Measurements from ENCODE around the gene EFR3B.
"Not testable (repeated sequence)": the region's sequence is repeated elsewhere in the genome, so short reads cannot be mapped to it uniquely, and the experiment has no call there.

Gene EFR3B, protein sequence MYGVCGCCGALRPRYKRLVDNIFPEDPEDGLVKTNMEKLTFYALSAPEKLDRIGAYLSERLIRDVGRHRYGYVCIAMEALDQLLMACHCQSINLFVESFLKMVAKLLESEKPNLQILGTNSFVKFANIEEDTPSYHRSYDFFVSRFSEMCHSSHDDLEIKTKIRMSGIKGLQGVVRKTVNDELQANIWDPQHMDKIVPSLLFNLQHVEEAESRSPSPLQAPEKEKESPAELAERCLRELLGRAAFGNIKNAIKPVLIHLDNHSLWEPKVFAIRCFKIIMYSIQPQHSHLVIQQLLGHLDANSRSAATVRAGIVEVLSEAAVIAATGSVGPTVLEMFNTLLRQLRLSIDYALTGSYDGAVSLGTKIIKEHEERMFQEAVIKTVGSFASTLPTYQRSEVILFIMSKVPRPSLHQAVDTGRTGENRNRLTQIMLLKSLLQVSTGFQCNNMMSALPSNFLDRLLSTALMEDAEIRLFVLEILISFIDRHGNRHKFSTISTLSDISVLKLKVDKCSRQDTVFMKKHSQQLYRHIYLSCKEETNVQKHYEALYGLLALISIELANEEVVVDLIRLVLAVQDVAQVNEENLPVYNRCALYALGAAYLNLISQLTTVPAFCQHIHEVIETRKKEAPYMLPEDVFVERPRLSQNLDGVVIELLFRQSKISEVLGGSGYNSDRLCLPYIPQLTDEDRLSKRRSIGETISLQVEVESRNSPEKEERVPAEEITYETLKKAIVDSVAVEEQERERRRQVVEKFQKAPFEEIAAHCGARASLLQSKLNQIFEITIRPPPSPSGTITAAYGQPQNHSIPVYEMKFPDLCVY

DNA sequence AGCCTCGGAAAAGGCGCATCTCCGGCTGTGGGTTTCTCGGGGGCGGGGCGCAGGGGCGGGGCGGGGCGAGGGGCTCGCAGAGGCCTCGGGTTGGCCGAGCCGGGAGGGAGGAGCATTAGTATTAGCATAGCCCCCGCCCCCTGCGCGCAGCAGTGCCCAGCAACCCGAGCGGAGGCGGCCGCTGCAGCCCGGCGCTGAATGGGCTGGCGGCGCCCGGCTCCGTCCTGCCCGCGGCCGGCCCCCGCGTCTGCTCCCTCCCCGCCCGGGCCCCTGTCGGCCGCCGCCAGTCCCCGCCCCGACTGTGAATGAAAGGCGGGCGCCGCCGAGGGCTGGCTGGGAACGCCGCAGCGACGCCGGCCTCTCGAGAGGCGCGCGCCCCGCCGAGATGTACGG lies at the start of gene EFR3B:
Gene EFR3B (plus strand): TSS at position 149 of the 393 bp plus-strand sequence. CDS start 237 bp downstream, at position 386.
- DNase-seq: peak; percentile 95

DNA sequence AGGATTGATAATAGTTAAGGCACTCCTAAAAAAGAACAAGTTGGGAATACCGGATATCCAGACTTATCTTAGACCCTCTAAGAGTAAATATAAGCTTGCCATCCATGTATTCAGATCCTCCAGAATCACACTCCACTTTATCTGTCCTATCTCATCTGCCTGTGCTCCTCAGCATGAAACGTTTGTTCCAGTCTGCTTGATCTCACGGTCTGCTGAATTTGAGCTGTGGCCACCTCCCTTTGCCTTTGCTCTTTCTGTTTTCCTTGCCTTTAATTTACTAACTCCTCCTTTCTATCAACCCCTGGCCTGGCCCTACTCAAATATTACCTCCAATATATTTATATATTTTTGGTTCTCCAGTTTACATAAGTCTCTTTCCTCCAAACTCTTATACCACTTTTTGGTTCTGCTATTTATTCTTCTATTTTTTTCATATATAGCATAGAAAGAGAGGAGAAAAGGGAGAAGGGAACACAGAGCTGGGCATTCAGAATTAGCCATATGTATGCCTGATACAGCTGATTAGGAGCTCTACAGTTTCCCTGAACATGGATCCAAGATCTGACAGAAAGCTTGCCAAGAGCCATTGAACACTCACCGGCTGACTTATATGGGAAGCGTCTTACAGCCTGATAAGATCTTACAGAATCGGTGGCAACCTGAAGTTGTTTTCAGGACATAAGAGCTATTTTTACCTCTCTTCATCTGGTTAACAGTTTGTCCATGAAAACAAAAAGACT lies 48.3 kb upstream of the EFR3B start:
- no peak for DNase-seq

DNA sequence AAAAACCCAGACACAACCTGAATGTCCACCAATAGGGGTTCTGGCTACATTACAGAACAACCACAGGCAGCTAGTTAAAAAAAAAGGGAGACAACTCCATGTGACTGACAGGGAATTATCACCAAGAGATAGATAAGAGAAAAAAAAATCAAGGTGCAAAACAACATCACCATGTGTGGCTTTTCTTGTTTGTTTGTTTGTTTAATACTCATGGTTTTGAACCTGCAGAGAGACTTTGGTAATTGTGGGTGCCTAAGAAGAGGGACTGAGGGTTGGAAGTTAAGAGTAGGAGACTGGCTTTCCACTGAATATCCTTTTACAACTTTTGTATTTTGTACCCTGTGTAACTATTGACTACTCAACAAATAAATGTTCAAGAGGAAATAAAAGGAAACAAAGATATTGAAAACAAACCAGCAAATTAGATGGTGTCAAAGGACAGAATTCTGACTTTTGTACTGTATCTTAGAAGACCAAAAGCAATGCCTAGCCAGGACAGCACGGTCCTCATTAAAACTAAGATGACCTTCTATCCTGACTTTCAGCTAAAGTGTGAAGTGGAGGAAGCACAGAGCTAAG lies 47.6 kb upstream of the EFR3B start:
- DNase-seq: no peak

DNA sequence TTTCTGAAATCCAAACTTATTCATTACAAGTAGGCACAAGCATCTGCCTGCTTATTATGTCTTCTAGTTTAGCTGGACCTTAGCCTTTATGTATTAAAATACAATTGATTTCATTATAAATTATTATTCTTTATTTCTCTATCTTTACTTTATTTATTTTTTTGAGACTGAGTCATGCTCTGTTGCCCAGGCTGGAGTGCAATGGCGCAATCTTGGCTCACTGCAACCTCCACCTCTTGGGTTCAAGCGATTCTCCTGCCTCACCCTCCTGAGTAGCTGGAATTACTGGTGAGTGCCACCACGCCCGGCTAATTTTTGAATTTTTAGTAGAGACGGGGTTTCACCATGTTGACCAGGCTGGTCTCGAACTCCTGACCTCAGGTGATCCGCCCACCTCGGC lies 42.8 kb upstream of the EFR3B start:
- not testable (repeated sequence) for DNase-seq

DNA sequence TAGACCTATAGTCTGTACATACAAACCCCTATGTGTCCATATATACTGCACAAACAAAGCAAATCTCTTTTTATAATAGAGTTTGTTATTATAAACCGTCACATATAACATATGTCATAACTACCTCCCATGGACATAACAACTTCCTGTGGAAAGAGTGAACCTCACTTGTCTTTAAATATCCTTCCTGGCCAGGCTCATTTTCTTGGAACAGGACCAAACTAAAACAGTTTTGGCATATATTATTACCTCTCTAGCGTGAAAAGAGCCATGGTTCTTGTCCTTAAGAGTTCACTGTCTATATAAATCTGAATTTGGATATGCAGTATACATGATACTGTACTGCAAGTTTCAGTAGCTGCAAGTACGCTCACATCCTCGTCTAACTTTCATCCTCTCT lies 41.8 kb upstream of the EFR3B start:
- DNase-seq: no peak

DNA sequence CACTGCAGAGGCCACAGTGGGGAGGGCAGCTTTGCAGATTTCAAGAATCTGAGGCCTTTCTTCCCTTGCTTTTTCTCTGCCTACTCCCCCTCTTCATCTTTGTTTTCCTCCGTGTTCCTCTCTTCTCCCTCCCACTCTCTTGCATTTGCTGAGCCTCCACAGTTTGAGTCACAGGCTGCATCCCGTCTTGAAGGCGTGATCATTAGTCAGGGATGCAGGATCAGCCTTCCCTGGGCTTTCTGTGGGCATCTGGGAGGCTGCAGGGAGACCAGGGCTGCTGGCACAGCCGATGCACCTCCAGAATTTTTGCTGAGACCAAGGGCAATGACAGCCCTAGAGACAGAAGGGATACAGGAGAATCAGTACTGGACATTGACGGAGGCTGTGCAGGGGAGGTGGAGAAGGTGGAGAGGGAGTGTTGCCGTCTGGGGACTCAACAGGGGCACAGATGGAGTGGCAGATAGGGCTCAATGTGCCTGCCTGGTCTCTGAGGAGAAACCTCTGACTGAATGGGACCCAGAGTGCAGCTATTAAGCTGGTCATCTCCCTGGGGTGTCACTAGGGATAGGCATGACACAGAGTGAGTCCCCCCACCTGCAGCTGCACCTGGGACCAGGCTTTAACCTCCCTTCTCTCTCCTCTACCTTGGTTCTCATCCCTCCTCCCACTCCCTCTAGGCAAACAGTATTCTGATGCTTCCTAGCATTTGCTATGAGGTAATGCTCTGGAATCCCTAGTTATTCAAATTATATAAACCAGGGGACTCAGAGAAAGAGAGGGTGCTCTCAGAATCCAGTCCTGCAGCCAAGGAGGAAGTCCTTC lies 41.2 kb upstream of the EFR3B start:
- peak; percentile 20 for DNase-seq

DNA sequence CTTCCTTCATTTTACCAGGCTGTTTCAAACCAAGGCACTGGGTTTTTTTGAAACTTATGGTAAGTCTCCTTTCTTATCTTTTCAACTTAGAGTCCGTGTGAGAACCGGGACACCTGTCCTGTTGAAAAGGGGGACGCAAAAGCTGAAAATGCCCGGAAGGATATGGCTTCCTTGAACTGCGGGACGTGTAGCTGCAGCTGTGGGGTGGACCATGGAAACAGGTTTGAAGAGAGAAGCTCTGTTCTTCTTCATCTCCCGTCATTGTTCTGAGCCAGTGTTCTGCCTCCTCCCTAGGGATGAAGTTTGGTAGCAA lies 40.6 kb upstream of the EFR3B start:
- no peak for DNase-seq

DNA sequence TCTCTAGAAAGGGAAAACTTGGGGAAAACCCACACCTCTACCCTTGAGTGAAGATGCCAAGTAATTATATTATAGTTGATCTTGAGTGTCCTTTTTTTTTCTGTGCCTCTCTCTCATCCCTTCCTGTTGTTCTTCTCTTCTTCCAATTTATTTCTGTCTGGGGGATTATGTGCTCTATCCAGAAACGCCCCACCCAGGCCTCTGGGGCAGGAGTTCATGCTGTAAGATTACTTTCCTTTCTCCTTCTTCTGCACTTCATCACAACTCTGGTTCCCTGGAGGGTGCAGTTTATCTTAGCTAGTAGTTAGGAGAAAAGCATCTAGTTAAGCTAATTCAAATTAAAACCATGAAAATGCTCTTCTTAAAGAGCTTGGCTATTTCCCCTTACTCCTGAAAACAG lies 39.8 kb upstream of the EFR3B start:
- no peak for DNase-seq

DNA sequence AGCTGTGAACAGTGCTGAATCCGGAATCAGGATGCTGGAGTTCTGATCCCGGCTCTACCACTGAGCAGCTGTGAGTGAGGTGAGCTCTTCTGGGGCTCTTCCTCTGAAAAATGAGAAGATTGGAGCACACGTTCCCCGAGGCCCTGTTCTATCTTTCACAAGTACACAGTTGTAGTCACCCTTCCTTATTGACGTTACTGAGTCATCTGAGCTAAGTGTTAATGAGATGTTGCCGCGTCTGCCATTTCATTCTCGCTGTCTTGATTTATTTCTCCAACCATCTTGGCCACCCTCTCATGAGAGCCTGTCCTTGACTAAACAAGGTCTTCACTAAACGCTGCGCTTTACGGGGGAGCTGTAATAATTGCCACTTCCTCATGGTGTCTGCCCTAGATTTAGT lies 31.9 kb upstream of the EFR3B start:
- no peak for DNase-seq

DNA sequence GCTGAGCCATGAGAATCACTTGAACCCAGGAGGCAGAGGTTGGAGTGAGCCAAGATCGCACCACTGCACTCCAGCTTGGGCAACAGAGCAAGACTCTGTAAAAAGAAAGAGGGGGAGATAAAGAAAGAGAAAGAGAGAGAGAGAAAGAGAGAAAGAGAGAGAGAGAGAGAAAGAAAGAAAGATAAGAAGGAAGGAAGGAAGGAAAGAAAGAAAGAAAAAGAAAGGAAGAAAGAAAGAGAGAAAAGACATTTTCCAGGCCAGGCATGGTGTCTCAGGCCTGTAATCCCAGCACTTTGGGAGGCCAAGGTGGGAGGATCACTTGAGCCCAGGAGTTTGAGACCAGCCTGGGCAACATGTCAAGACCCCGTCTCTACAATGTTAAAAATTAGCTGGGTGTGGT lies 30.5 kb upstream of the EFR3B start:
- not testable (repeated sequence) for DNase-seq

DNA sequence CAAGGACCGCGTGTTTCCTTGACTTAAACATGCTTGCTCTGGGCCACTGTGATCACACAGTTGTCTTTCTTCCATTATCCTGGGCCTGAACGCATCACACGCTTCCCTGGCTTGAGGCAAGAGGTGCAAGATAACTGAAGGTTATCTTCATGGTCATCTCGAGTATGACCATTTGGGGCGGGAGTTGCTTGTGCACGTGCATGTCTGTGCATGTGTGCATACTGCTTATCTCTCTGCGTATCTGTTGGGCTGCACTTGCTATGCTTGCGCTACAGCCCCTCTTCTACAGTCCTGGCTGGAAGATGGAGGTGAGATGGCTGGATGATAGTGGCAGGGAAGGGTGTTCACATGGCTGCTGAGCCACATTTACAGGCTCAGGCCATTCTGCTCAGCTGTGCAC lies 27.2 kb upstream of the EFR3B start:
- no peak for DNase-seq

DNA sequence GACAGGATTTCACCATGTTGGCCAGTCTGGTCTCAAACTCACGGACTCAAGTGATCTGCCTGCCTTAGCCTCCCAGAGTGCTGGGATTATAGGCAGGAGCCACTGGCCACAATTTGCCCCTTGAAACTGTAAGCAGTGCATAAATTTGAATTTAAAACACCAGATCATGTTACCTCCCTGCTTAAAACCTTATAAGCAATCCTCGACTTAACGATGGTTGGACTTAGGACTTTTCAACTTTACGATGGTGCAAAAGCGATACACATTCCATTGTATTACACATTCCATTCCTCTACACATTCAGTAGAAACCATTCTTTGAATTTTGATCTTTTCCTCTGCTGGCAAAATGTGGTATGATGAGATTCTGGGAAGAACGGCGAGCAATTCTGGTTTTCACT lies 23.2 kb upstream of the EFR3B start:
- DNase-seq: no peak

DNA sequence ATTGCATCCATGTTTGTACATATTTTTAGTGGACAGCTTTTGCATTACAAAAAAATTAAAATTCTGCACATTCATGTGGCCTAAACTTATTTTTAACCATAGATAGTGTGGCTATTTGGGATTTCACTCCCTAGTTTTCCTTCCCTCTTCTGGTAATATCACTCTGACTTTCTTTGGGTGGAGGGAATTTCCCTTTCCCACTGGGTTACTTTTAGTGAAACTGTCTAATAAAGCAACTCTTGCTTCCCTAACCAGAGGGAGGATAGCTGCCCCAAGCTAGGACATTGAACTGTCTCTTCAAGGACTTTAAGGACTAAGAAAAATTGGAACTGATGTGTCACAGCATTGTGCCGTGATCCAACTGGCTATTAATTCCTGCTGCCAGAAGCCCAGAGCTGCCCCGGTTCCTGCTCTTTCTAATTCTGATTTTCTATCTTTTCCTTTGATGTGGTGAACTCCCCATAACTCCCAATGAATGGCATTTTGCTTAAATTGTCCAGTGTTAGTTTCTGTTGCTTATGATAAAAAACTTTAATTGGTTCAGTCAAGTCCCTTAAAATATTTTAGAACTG lies 20.0 kb upstream of the EFR3B start:
- no peak for DNase-seq

DNA sequence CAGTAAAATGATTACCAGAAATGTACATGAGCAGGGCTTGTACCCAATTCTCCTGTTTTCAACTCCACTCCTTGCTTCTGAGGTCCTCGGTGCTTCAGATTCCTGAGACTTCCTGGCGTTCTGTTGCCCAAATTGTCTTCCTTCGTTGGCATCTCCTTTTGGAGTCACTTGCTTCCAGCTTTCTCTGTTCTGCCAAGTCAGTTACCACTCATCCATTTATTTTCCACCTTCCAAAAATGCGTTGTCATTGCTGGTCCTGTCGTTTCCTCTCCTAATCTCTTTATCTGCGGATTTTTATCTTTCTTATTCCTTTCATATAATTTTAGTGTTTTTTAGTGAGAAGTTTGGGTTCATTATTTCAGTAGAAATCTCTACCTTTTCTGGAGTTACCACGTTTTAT lies 18.5 kb upstream of the EFR3B start:
- no peak for DNase-seq

DNA sequence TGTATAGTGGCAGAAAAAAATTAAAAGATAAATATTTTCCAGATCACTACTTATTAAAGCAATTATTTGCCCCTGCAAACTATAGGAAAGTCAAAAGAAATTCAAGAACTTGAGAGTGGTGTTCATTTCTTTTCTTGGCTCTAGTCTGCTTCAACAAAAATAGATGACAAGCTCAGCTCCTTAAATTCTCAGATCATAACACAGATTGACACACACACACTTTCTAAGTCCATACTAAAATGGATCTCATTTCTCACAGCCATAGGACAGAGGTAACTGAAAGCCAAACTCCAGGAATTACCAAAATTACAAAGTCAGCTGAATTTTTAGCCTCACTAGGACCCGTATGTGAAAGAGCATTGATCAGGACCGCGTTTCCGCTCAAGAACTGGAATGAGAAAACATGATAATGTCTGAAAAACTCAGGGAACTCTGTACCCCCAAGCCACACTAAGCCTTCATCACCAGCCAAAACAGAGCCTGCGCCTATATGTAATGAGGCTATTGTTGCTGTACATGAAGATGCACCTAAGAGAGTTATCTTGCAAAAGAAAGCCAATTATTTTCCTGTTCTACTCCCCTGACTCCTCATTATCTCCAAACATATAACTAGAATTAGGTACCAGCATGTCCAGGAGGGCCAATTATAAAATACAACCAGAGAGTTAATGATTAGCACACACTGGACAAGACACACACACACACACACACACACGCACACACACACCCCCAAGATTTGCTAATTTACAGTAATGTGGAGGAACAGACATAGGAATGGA lies 16.5 kb upstream of the EFR3B start:
- DNase-seq: no peak

DNA sequence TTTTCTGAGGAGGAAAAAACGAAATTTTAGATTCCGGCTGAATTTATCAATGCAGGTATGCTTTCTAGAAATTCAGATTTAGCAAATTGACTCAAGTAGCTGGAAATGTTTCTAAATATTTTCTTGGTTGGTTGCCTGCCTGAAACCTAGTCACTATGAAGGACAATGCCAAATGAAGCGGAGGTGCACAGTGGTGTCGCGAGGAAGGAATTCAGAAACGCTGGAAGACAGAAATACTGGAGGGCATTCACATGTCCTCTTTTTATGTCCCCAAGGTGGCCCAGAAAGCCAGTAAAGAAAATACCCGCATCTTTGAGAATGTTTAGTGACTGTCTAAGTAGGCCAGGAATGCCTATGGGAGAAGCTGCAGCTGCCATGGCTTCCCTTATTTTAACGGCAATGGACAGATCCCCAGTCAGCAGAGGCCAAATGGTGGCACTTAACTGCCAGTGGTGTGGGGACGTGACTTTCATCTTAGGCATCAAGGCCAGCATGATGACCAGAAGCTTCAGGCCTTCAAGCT lies 15.8 kb upstream of the EFR3B start:
- DNase-seq: no peak

DNA sequence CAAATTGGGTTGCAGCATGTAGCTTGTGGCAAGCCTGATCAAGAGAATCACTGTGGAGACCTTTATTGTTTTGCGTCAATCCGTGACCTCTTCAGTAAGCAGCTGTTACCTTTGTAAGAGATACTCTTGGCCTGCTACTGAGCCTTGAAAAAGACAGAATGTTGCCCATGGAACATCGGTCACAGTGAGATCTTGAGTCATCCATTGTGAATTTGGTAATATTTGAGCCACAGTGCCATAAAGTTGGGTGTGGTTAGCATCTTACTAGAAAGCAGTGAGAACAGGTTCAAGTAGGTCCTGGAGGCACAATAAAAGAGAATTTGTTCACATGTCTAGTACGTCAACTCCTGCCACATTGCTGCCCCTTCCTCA lies 12.7 kb upstream of the EFR3B start:
- no peak for DNase-seq

DNA sequence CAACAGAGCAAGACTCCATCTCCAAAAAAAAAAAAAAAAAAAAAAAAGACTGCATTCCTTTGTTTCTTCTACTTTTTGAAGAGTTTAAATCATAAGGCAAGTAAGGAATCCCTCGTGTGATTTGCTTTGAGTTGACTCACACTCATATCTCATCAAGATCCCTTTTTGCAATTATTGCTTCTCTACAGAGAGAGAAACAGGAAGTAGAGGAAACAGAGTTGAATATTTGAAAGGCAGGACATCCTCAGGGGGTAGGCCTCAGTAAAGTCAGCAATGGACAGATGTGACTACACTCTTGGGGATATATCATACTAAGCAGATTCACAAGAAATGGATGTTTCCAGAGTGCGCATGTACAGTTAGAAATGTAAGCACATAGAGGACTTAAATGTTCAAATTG lies 11.2 kb upstream of the EFR3B start:
- no peak for DNase-seq

DNA sequence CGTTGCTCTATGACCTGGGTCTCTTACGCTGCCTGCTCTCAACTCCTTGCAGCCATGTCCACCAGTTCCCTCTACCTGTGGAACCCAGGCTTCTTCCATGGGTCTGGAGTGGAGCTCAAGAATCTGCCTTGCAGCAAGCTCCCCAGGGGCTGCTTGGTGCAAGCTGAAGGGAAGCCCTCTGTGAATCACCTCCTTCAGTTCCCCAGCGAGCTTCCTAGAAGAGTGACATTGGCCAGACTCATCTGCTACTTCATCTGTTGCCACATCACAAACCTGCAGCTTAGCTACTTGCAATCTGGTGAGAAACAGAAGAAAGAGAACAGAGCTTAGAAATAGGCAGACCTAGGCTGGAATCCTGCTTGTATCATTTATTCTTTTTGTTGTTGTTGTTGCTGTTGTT lies 9.8 kb upstream of the EFR3B start:
- no peak for DNase-seq

DNA sequence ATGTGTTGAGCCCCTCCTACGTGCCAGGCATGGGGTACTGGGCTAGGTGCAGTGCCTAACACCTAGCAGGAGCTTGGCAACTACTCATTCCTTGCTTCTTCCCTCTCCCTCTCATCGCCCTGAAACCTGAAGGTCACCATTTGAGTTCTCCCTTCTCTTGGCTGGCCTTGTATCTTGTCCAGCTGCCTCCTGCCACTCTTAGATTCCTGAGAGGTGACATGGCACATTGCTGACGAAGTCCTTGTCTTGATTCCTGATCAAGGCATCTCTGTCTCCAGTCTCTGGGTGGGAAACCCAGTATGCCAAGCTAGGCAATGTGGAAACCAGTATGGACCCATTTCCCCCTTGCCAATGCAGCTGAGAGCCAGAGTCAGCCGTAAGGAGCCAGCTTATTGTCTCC lies 9.0 kb upstream of the EFR3B start:
- DNase-seq: no peak

DNA sequence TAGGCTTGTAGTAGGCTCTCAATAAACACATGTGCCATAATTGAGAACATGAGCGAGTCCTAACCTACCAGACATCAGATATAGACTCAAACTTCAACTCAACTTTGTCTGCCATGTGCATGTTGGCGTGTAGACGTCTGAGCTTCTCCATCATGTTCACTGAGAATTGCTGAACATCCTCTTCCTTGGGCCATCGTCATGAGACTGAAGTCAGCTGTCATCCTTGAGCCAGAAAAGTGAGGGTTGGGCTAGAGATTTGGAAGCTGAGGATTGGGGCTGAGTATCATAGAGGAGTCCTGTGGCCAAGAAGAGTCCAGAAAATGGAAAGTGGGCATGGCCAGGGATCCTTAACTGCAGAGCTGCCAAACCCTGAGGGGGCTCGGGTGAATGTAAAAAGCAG lies 7.8 kb upstream of the EFR3B start:
- DNase-seq: no peak
